GM18907 (cell line): ENCODE results near the gene FARS2.
A peak's percentile ranks its signal among the peaks of the same experiment; 100 is the strongest.

Experiments used
- ATAC-seq: cut with Tn5 transposase; IDR thresholded peaks from one replicate; pipeline ENCODE4 v1.9.1; 2021; ENCODE audit warnings: mild to moderate bottlenecking, moderate library complexity; ENCODE audit not compliant: unreplicated experiment

FARS2 gene

DNA sequence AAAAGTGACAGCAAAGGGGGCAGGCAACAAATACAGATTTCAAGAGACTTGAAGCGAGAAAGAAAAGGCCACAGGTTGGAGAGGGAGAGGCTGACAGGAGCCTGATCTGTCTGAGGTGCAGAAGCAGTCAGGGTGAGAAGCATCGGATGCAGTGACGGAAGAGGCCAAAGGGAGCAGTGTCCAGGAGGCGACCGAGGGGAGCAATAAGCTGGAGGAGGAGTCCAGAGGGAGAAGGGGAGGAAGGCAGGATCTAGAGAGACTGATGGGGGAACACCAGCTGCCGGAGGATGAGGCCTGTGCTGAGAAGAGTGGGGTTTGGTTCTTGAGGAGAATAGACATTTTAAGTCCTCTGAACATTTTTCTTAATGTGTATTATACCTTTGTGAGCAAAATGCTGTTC lies 23.8 kb downstream of the FARS2 start:
- no peak for ATAC-seq

DNA sequence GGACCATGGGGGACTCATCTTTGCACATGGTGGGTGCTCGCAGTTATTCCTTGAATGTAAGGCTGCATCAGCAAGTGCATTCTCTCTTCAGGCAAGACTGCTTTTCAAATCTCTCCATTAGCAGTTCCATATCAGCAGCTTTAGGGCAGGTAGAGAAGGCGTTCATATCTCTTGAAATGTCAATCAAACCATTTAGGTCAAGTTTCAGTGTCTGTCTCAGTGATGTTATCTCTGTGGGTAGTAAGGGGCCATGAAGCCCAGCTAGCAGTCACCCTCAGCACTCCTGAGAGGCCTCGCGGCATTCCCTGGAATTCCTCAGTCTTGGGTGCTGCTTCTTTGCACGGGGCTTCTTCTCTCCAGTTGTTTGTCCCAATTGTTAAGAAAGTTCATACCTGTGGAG lies 24.2 kb downstream of the FARS2 start:
- ATAC-seq = no peak

DNA sequence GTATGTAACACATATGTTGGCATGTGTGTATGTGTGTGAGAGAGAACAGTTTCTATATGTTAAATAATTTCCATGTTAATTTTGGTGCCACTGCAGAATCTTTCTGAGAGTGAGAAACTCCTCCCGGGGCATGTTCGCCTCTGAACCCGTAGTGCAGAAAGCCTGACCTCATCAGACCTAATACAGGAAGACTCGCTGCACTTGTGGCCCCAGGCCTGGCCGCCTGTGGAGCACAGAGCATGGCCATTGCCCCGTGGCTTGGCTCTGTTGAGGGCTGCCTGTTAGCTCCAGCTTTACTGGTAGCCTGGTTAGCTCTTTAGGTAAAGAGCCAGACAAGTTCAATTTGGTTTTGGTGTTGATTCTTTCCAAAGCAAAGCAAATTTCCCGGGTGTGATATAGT lies 25.5 kb downstream of the FARS2 start:
- no peak for ATAC-seq

DNA sequence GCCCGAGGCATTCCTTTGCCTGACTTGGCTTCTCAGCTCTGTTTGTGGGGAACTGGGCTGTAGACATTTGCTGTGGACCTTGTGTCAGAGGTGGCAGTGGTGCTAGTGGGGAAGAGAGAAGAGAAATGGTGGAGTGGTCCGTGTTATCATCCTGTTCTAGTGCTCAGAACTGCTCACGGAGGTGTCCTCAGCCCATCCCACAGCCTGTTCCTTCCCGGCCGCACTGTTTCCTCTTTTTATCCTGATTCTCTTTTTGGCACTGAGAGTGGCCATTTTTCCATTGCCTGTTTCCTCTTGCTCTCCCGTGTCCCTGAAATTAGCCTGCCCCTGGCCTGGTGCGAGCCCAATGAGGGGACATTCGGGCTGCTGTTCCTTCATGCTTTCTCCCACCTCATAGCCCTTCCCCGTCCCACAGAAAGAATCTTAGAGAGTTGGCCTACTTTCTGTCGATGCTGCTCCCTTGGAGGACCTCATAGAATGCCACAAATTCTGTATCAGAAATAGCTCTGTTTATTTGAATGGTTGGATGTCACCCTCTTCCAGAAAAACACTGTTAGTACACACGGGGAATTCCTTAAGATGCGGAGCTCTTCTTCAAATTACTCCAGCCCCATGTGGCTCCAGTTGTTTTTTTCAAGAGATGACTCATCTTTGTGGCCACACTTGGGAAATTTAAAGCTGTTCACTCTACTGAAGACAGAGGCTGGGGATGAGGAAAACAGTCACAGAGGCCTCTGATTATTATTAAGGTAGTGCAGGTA lies 26.1 kb downstream of the FARS2 start:
- ATAC-seq = no peak

DNA sequence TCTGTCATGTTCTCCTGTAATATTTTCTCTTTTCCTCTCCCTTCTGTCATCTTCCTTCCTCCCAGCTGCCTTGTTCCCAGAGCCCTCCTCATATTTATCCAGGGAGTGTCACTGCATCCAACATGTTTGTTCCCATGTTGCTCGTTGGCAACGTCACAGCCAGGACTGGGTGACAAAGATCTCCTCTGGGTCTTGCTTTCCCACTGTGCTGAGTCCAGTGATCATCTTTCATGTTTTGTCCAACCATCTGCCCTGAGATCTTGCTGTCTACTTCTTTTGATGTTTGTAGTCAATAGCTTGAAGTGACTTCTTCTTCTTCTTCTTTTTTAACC lies 26.6 kb downstream of the FARS2 start:
- no peak for ATAC-seq

DNA sequence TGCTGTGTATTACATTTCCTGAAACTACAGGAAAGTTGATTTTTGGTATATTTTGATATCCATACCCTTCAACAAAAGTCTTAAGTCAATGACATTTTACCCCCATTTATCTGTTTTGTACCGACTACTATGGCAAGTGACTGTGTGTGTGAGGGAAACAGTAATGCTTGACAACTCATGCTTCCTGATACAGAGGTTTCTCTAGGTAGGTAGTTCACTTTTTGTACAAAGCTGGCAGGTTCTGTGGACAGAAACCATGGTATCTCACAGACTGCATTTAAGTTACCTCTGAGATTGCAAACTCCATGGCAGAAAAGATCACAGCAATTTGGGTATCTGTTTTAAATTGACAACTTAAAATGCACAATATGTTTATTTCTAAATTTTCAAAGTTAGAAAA lies 28.8 kb downstream of the FARS2 start:
- ATAC-seq = no peak

DNA sequence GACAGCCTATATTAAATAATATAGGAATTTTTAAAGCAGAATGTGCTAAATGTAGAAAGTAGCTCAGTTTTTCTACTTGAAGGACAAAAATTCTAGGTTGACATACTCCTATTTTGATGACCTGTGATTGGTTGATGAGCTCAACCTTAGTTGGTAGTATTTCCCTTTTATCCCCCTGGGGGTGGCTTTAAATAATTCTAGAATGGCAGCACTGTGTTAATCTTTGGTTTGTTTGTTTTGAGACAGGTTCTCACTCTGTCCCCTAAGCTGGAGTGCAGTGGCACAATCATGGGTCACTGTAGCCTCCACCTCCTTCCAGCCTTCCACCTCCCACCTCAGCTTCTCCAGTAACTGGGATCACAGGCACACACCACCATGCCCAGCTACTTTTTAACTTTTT lies 29.2 kb downstream of the FARS2 start:
- ATAC-seq = no peak

DNA sequence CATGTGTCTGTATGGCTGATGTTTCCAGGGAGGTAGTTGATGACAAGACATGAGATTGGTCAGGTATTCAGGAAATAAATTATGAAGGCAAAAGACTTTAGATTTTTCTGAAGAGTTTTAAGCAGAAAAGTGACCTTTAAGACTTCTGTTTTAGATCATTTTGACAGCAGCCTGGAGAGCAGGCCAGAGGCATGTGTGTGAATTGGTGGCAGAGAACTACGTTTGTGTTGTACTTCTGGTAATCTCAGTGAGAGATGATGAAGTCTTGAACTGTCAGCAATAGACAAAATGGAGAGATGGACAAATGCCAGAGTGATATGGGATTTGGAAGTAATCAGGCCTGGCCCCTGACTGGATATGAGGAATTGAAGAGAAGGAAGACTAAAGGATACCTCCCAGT lies 30.8 kb downstream of the FARS2 start:
- ATAC-seq = no peak

DNA sequence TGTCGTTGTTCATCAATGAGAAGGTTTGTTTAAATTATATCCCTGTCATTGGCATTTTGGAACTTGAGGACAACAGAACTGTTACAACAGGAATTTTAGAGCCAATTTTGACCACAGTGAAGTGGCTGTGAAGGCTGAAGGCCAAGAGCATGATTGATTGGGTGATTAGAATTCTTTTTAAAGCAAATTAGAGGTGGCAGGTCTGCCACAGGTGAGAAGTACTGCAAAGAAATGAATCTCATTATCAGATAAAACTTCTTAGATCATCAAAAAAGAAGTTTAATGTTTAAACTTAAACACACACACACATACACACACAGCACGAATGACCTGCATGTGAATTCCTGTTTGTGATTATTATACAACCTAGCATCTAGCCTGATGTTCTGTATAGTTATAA lies 32.4 kb downstream of the FARS2 start:
- no peak for ATAC-seq

DNA sequence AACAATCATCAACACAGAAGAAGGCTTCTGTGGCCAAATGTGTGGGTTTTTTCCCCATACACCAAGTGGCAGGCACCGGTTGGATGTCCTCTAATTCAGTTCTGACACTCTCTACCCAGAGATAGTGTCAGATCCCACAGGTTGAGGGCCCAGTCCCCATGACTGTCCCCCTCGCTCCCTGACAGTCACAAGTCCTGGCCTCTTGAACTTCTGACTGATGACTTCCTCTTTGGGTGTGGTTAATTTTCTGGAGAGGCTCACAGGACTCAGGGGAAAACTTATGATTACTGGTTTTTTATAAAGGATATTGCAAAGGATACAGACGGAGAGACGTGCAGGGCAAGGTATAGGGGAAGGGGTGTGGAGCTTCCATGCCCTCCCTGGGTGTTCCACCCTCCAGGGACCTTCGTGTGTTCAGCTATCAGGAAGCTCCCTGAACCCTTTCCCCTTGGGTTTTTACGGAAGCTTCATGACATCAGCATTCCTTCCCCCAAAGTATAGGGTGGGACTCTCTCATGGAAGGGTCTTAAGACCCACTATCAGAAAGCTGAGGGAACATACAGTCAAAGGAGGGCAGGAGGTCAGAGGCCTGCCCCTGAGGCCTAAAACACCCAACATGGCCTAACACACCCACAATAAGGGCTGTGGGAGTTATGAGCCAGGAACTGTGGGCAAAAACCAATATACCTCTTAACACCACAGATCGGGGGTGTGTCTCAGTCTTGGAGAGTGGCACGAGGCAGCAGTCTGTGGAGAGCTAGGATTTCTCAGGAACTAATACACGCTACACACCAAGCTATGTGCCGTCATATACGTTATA lies 33.3 kb downstream of the FARS2 start:
- ATAC-seq = no peak

DNA sequence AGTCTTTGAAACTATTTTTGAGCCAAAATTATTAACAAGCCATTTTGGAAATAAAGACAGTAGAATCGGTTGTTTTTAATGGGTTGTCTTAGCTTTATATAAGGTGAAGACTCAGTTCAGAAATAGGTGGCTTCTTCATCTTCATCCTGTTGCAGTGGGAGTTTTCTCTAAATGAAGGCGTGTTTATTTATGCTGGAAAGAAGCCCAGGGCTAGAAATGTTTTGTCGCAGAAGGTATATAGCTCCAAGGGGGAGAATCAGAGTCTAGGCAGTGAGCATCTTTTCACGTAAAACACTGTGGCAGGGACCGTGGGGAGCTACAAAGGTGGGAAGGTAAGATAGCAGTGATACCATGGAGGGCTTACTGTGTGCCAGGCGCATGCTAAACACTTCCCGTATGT lies 34.3 kb downstream of the FARS2 start:
- ATAC-seq = no peak

DNA sequence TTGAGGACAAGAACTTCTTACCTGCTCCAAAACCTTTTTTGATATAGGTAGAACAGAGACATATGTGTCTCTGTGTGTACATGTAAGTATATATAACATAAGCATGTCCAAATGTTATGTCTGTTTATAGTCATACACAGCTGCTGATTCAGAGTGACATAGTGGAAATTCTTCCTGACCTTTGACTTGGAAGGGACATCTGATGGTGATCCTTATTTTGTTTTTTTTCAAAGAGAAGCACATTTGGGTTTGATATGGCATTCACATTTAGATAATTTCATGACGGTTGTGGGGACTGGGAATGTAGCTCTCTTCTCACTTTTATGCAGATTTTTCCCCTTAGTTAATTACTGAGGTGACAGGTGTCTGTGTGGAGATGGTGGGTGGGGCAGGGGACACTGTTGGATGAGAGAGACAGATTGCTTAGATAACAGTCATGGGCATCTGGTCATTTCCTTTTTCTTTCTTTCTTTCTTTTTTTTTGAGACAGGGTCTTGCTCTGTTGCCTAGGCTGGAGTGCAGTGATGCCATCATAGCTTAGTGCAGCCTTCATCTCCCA lies 39.0 kb downstream of the FARS2 start:
- no peak for ATAC-seq

DNA sequence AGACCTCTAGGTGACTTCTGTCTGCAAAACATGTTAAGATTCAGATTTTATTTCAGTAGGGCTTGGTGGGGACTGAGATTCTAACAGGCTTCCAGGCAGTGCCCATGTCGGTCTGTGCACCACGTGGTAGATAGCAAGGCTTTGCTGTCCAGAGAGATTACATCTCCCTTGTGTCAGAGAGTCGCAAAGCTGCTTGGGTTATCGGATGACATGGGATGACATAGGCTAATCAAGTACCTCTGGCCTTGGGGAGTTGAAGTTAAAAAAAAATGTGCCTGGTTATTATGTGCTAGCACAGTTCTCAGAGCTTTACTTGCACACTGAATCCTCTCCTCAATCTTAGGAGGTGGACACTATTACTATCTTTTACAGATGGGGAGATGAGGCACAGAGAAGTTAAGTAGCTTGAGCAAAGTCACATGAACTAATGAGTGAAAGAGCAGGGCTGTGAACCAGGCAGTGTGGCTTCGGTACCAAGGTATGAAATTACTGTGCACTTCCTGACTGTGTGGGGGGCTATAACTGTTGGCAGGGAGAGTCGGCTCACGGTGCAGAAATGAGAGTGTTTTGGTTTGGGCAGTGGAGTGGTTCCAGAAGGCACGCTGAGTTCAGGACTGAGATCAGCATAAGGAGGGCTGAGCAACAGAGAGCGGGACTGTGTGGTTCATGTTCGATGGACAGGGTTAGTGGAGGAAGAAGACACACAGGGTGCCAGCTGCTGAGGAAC lies 41.1 kb downstream of the FARS2 start:
- peak; percentile 95 for ATAC-seq

DNA sequence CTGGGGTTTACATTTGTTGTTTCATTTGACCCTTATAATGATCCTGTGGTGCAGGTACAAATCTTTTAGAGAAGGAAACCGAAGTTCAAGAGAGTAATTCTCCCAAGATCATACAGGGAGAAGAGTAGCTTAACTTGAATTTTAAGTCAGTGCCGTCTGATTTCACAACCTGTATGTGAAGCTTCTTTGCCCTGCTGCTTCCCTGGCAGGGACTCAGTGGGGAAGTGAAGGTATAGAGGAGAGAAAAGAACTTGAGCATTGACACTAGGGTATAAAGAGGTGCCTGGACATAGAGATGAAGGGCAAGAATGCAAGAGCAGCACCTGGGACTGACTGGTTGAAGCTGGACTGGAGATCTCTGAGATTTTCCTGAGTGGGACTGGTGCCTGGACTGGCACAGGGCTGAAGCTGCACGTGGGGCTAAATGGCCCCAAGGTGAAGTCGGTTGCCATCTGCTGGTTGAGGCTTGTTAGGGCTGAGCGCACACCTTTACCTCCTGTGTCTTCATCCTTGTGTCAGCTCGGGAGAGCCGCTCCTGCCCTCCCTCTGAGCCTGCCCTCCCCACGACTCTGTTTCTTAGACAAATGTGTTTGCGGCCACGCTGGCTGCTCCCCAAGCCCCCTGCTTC lies 41.8 kb downstream of the FARS2 start:
- ATAC-seq = peak; percentile 68

DNA sequence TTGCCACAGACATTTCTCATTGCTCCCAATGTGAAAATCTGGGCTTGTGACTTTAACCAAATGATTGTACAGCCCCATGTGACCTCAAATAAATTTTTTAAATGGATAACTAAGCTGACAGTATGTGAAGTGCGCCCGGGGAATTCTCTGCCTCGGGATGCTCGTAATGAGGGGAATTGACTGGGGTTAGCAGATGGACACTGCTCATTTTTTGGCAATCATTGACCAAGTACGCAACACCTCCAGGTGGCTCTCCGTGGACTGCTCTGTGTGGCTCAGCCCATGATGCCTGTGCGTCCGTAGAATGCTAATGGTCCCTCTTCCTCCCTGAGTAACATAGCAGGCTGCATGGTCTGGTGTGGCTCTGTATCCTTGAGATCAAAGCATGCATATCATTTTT lies 42.4 kb downstream of the FARS2 start:
- ATAC-seq = no peak

DNA sequence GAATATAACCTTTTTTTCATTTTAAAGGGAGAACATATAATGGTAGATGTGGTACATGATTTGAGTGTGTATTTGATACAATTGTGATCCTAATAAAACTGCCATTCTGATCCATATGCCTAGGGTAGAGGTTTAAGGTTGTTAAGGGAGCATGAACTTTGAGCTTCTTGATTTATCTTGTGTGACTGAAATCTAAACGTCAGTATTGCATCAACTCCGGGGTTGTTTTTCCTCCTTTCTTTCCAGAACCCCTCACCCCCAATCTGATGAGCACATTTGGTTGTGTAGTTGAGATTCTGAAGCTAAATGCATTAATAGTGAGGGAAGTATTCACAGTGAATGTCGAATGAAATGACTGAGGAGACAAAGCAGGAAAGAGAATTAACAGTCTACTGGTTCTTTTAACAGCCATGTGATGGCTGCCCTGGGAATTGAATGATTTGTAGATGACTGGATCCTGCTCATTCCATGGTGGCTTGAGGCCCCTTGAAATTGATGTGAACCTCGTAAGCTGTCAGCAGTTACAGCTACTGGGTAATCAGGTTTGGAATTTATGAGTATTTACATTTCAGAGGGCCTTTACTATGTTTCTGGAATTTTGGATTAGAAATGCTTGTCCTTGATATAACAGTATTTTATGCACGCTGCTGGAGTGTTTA lies 44.8 kb downstream of the FARS2 start:
- ATAC-seq = no peak

DNA sequence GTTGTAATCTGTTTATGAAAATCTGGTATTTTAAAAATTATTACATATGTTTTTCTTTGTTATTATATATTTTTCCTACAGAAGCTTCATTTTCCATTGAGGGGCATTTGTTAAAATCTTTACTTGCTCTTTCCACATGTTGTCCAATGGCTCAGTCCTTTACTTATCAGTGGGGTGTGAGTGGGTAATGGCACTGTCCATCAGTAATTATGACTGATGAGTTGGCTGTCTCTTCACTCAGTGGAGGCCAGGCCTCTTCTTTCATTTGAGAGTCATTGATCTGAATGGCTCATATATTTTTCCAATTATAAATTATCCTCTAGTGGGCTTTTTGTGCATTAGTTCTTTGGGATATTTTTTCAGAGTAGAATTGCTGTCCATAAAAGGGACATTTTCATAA lies 45.7 kb downstream of the FARS2 start:
- no peak for ATAC-seq

DNA sequence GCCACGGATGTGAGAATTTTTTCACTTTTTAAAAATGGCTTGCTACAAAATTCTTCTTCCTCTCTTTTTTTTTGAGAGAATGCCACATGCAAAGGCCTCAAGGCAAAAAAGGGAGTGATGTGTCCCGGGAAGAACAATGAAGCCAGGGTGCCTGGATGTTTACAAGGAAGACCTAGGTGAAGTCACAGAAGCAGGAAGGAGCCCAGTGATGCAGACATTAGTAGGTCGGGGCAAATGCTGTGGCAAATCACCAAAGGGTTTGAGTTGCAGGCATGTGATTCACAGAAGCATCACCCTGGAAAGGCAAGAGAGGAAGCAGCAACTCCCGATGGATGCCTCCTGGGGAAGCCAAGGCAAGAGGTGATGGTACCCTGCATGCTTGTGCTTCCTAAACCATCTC lies 46.8 kb downstream of the FARS2 start:
- ATAC-seq = no peak

DNA sequence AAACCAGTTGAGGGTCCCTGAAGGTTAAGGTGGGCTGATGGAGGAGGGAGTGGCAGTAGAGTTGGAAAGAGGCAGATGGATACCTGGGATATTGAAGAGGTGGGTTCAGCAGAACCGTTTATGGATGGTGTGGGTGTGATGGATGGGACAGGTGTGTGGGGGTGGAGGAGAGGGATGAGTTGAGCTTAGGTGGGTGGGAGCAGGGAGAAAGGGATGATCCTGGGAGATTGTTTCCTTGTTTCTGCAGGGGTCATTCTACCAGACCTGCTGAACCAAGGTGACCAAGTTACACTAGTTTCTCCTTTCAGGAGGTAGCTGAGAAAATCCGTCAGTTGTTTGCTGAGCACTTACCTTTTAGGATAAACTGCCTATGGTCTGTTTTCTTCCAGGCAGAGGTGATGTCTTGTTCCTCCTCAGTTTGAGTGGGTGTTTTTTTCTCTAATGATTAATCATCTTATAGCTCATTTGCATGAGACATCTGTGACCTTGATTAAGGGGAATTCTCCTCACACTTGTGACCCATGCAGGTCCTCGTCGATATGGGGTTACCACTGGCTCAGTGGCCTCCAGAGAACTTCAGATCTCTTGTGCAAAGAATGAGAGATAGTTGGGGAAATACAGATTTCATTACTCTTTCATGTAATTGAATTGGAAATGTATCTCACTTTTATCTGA lies 53.0 kb downstream of the FARS2 start:
- ATAC-seq = peak; percentile 73

DNA sequence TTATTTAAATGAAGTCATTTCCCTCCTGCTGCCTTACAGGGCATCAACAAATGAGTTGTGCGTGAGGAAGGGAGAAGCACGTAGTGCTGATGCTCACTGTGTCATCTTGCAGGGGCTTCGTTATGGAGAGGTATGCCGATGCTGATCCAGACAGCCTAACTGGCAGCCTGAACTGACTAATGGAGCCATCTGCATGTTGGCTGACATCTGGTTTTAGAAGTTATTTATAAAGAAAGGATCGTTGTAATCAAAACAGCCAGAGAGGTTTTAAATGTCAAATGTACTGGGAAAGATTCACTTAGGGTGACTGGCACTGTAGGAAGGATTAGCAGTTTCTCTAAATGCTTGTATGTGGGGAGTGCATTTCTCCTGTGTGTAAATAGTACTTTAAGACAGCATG lies 54.6 kb downstream of the FARS2 start:
- no peak for ATAC-seq
